Activated CD4-positive, CD25-positive, alpha-beta regulatory T cell treated with anti-CD3 and anti-CD28 coated beads, Interleukin-2, amount 50 U/mL, for 16 hours (primary cell): ENCODE data around the gene RFX2.
"Not testable (repeated sequence)": the region's sequence is repeated elsewhere in the genome, so short reads cannot be mapped to it uniquely, and the experiment has no call there.

Experiments
- DNase-seq: peaks from one replicate; pipeline ENCODE4 v3.0.0-alpha.2; 2020; ENCODE audit warnings: low read depth, low spot score

RFX2 gene

GRCh38 chr19:6074709-6075403 is 35.4 kb downstream of the RFX2 start:
- DNase-seq, result no peak

- no peak for DNase-seq
Measured at GRCh38 chr19:6073858-6074708, 36.2 kb downstream of the RFX2 start.

GRCh38 chr19:6073233-6073632 is 37.1 kb downstream of the RFX2 start:
- not testable (repeated sequence) for DNase-seq

- DNase-seq, result no peak
Measured at GRCh38 chr19:6071875-6072274, 38.4 kb downstream of the RFX2 start.

DNA sequence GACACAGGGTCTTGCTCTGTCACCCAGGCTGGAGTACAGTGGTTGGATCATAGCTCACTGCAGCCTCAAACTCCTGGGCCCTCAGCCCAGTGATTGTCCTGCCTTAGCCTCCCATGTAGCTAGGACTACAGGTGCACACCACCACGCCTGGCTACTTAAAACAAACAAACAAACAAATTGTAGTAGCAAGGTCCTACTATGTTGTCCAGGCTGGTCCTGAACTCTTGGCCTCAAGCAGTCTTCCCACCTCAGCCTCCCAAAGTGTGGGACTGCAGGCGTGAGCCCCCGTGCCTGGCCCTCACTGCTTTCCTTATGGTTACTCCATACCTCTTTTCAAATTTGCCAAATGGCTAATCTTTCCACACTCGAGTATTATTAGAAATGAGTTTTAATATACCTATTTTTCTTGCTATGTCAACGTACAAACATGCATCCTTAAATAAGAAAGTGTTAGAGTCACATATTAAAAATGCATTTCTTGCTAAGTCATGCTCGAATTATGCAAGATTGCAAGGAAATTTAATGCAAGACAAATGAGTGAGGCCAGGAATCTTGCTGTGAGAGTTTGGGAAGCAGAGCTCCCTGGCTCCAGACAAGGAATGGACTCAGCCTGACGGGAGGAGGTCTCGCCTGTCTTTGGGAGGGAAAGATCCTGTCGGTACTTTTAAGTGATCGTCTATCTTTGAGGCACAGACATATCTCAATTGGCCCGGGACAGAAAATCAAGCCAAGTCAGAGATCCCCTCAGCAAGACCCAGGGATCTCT is 39.4 kb downstream of the RFX2 start:
- DNase-seq, result no peak

DNA sequence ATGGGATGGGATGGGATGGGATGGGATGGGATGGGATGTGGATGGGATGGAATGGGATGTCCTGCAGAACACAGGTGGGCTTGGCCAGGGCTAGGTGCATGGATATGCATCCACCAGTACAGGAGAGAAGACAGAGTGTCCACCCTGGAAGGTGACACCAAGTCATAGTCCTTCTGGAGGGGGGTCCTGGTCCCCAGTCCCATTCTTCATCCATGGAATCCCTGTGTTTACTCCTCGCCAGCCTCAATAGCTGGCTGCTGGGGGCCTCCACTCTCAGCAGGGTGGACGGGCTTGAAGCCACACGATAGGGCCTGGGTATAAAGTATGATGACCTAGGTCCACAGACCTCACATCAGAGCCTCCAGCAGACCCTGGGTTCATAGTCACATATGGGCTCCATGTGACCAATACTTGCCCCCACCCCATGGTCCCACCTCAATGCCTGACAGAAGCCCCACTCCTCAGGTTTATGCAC is 40.1 kb downstream of the RFX2 start:
- no peak for DNase-seq

- no peak for DNase-seq
Measured at GRCh38 chr19:6069268-6069791, 41.0 kb downstream of the RFX2 start.

DNA sequence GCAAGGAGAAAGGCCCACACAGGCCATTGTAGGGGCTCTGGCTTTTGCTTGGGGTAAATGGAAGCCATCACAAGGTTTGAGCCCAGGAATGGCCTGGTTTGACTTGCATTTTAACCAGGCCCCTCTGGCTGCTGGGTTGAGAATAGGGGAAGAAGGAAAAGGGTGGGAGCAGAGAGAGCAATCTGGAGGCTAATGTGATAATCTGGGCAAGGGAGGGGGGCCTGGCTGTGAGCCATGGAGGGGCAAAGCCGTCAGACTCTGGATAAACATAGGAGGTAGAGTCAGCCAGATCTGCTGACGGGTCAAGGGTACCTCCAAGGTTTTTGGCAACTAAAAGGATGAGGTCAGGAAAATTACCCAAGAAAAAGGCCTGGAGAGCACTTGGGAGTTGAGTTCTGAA is 41.6 kb downstream of the RFX2 start:
- DNase-seq, result no peak

DNA sequence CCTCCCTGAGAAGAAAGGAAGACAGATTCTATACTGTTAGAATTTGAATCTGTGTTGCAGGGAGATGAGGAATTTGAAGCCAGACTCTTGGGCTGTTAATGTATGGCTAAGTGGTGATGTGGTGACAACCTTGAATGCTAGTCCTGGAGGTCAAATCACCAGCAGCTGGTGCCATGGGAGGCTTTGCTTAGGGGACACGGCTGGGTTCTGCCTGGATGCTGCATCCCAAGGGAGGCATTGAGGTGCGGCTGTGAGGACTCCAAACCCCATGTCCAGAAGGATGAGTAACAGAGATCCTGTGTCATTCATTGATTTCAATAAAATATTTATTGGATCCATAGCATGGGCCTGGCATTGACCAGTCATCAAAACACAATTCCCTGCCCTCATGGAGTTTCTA is 42.3 kb downstream of the RFX2 start:
- no peak for DNase-seq

DNA sequence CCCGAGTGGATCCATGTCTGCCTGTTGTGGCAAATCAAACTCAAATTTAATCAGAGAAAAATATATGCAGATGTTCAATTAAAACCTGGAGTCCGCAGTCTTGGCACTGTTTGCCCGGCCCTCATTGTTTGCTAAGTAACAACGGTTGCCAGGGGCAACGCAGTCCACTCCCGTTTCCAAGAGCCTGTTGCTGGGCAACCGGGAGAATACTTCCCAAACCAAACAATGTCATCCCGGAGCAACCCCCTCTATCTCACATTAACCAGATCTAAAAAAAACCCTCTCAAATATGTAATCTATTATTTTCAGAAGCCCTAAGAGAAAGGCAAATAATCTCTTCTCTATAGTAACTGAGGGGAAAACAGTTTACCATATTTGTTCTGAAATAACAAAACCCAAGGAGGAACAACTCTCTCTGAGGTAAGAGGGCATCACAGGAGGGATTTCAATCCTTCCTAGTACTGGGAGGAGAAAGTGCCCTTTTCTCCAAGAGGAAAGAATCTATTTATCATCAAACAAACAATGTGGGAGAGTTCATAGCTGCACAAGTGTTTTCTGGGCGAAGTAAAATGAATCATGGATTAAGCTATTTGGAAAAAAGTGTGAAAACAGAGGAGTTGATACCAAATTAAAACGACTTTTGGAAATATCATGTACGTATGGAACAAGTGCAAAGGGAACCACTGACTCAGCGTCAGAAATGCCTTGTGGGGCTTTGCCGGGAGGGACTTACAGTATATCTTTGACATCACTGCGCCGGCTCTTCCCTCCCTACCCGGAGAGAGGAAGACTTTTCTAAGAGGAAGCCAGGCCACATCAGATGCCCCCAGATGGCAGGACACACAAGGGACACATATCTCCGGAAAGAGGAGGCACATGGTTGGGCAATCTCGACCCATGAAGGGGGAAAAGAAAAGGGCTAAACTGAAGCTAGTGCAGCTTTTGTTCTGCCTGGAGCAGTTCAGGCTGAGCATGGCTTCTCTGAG is 43.3 kb downstream of the RFX2 start:
- no peak for DNase-seq

DNA sequence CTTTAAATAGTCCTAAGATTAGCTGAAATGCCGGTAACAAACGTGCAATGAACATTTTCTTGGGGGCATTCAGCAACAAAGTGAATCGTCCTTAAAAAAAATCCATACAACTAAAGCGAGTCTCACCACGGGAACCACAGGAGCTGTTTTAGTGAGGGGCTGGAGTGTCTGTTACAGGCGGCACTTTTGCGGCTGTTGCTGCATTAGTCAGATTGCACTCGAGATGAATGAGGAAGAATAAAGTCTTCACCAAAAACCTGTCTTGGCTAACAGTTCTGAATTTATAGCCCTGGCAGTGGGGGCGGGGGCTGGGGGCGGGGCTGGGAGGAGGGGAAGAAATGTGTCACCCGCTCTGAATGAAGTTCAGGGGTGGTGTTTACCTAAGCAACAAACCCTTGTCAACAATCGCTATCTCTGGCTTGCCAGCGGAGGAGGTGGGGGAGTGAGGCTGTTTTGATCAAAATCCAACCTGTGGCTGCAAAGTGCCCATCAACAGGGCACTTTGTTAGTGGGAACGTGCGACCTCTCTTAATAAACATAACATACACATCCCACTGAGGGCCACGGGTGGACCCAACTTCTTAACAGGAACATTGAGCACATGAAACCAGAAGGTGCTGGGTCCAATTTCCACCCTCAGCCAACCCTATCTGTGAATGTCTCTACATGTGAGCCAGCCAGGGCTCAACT is 44.5 kb downstream of the RFX2 start:
- no peak for DNase-seq

- no peak for DNase-seq
Measured at GRCh38 chr19:6064336-6065073, 45.8 kb downstream of the RFX2 start.

- DNase-seq, result no peak
Measured at GRCh38 chr19:6063576-6064335, 46.5 kb downstream of the RFX2 start.

GRCh38 chr19:6062961-6063575 is 47.2 kb downstream of the RFX2 start:
- DNase-seq, result no peak

DNA sequence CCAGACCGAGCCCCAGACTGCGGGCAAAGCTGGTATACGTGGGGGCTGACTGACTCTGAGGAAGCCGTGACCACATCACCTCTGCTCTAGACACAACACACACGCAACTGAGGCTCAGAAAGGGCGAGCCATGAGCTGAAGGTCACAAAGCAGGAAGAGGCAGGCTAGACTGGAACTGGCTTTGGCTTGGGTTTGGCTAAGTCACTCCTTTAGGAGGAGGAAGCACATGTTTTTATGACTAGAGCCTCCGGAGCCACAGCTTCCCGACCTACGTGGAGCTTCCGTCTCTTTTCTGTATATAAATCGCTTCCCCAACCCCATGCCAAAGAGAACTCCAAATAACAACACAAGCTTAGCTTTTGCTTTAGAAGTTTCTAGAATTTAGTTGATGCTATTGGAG is 48.0 kb downstream of the RFX2 start:
- no peak for DNase-seq

- DNase-seq, result no peak
Measured at GRCh38 chr19:6061376-6062130, 48.7 kb downstream of the RFX2 start.

- peak; percentile 16 for DNase-seq
Measured at GRCh38 chr19:6060600-6061375, 49.5 kb downstream of the RFX2 start.
